ENCODE measurements around the gene CPD.

CPD gene

GRCh38 chr17:30389756-30390300 is 11.1 kb downstream of the CPD start:
- no CpG with 5 or more reads among the region's 6 CpGs for WGBS (ENCODE audit: extremely low coverage, insufficient coverage, insufficient read length)
- no peak overlapping the region for H3K4me2 ChIP-seq (ENCODE audit: low read length)
- H2BK120ac ChIP-seq (ENCODE audit: insufficient read depth, low read length, poor library complexity): no peak overlapping the region

GRCh38 chr17:30391534-30391933 is 12.8 kb downstream of the CPD start:
- H3K4me1 ChIP-seq (ENCODE audit: control insufficient read depth in 1 of 2, insufficient read depth in 2 of 2, low read length in 2 of 2): no peaks in the 10 kb centered on the region
- H4K91ac ChIP-seq (ENCODE audit: low read depth, low read length): no peak overlapping the region
- H3K9me3 ChIP-seq (ENCODE audit: insufficient read depth, low read depth, low read length): no peaks in the 10 kb centered on the region
- H2BK5ac ChIP-seq (ENCODE audit: low read depth, low read length, poor library complexity): no peak overlapping the region
- H3K14ac ChIP-seq (ENCODE audit: low read length): no peak overlapping the region
- no peak for DNase-seq
- no peak overlapping the region for H3K9ac ChIP-seq (ENCODE audit: low read length)
- H3K27ac ChIP-seq (ENCODE audit: low read depth, low read length): no peak overlapping the region
- no peak overlapping the region for H4K12ac ChIP-seq (ENCODE audit: low read depth, low read length)
- no peak overlapping the region for H2AK5ac ChIP-seq (ENCODE audit: low read length)
- no peak overlapping the region for H2AFZ ChIP-seq (ENCODE audit: insufficient read depth, low read length, poor library complexity)
- H2BK120ac ChIP-seq (ENCODE audit: insufficient read depth, low read length, poor library complexity): no peak overlapping the region
- H3K4me2 ChIP-seq (ENCODE audit: low read length): no peak overlapping the region
- H3K79me1 ChIP-seq (ENCODE audit: low read length): no peaks in the 10 kb centered on the region
- no peak overlapping the region for H4K8ac ChIP-seq (ENCODE audit: low read depth, low read length)
- H2BK12ac ChIP-seq (ENCODE audit: low read length): no peak overlapping the region
- no CpG with 5 or more reads among the region's 2 CpGs for WGBS (ENCODE audit: extremely low coverage, insufficient coverage, insufficient read length)
- no peaks in the 10 kb centered on the region for H3K79me2 ChIP-seq (ENCODE audit: control insufficient read depth, insufficient read depth, low read length, poor library complexity)
- H3K23ac ChIP-seq (ENCODE audit: low read length): no peak overlapping the region
- H3K4me3 ChIP-seq (ENCODE audit: low read depth, low read length): no peak overlapping the region
- H3K4ac ChIP-seq (ENCODE audit: low read depth, low read length): no peak overlapping the region
- peaks cover 0 to 3% of the 10 kb centered on the region in 2 experiments for H3K36me3 ChIP-seq (ENCODE audit: control insufficient read depth in 1 of 2, insufficient read depth in 2 of 2, low read length in 2 of 2)
- no peaks in the 10 kb centered on the region for H3K27me3 ChIP-seq (ENCODE audit: insufficient read depth, low read length)
- H3K18ac ChIP-seq (ENCODE audit: low read length): no peak overlapping the region

More at GRCh38 chr17:30389756-30390300, 11.1 kb downstream of the CPD start:
- Histone ChIP-seq H2AK5ac (ENCODE audit: low read length) (no peak overlapping the region), H3K4ac (ENCODE audit: low read depth, low read length) (no peak overlapping the region), H3K14ac (ENCODE audit: low read length) (no peak overlapping the region), H2BK5ac (ENCODE audit: low read depth, low read length, poor library complexity) (no peak overlapping the region), H3K23ac (ENCODE audit: low read length) (no peak overlapping the region), H3K27ac (ENCODE audit: low read depth, low read length) (no peak overlapping the region), H2AFZ (ENCODE audit: insufficient read depth, low read length, poor library complexity) (no peak overlapping the region), H4K12ac (ENCODE audit: low read depth, low read length) (no peak overlapping the region), H2BK12ac (ENCODE audit: low read length) (no peak overlapping the region), H3K4me1 (ENCODE audit: control insufficient read depth in 1 of 2, insufficient read depth in 2 of 2, low read length in 2 of 2) (no peaks in the 10 kb centered on the region), H3K79me1 (ENCODE audit: low read length) (no peaks in the 10 kb centered on the region), H3K27me3 (ENCODE audit: insufficient read depth, low read length) (no peaks in the 10 kb centered on the region), H3K18ac (ENCODE audit: low read length) (no peak overlapping the region), H3K36me3 (ENCODE audit: control insufficient read depth in 1 of 2, insufficient read depth in 2 of 2, low read length in 2 of 2) (peaks cover 3% of the 10 kb centered on the region in 2 experiments), H3K9me3 (ENCODE audit: insufficient read depth, low read depth, low read length) (no peaks in the 10 kb centered on the region), H4K8ac (ENCODE audit: low read depth, low read length) (no peak overlapping the region), H3K4me3 (ENCODE audit: low read depth, low read length) (no peak overlapping the region), H3K9ac (ENCODE audit: low read length) (no peak overlapping the region), H4K91ac (ENCODE audit: low read depth, low read length) (no peak overlapping the region), H3K79me2 (ENCODE audit: control insufficient read depth, insufficient read depth, low read length, poor library complexity) (no peaks in the 10 kb centered on the region)
- peak; percentile 57 to 76 for DNase-seq

DNA sequence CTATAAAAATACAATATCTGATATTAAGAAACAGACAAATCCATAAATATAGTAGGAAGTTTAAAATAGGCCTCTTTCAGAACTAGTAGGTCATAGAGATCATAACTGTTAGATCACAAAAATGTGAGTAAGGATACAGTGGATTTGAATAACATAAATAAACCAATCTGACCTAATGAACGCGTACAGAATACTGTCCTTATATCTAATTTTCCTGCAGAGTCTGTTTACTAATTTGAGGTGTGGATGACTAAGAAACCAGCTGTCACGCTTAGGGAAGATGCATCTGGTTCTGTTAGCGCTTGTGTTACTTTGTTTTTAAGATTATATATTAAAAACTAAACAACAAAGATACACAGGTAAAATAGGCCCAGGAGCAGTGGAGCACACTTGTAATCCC is 14.8 kb downstream of the CPD start:
- H3K79me1 ChIP-seq (ENCODE audit: low read length): no peaks in the 10 kb centered on the region
- no peak overlapping the region for H4K91ac ChIP-seq (ENCODE audit: low read depth, low read length)
- H3K18ac ChIP-seq (ENCODE audit: low read length): no peak overlapping the region
- no peak overlapping the region for H2BK12ac ChIP-seq (ENCODE audit: low read length)
- no CpG with 5 or more reads among the region's 4 CpGs for WGBS (ENCODE audit: extremely low coverage, insufficient coverage, insufficient read length)
- H2AFZ ChIP-seq (ENCODE audit: insufficient read depth, low read length, poor library complexity): no peak overlapping the region
- no peak overlapping the region for H3K4me2 ChIP-seq (ENCODE audit: low read length)
- H2BK5ac ChIP-seq (ENCODE audit: low read depth, low read length, poor library complexity): no peak overlapping the region
- no peak overlapping the region for H3K14ac ChIP-seq (ENCODE audit: low read length)
- H3K4me3 ChIP-seq (ENCODE audit: low read depth, low read length): no peak overlapping the region
- no peak overlapping the region for H3K23ac ChIP-seq (ENCODE audit: low read length)
- no peak overlapping the region for H3K27ac ChIP-seq (ENCODE audit: low read depth, low read length)
- no peaks in the 10 kb centered on the region for H3K27me3 ChIP-seq (ENCODE audit: insufficient read depth, low read length)
- no peak overlapping the region for H4K8ac ChIP-seq (ENCODE audit: low read depth, low read length)
- no peak overlapping the region for H2AK5ac ChIP-seq (ENCODE audit: low read length)
- no peaks in the 10 kb centered on the region for H3K79me2 ChIP-seq (ENCODE audit: control insufficient read depth, insufficient read depth, low read length, poor library complexity)
- no peak overlapping the region for H4K12ac ChIP-seq (ENCODE audit: low read depth, low read length)
- no peak overlapping the region for H3K9ac ChIP-seq (ENCODE audit: low read length)
- no peak for DNase-seq
- H3K4ac ChIP-seq (ENCODE audit: low read depth, low read length): no peak overlapping the region
- H3K9me3 ChIP-seq (ENCODE audit: insufficient read depth, low read depth, low read length): no peaks in the 10 kb centered on the region
- peaks cover 0 to 3% of the 10 kb centered on the region in 2 experiments for H3K36me3 ChIP-seq (ENCODE audit: control insufficient read depth in 1 of 2, insufficient read depth in 2 of 2, low read length in 2 of 2)
- no peak overlapping the region for H2BK120ac ChIP-seq (ENCODE audit: insufficient read depth, low read length, poor library complexity)
- no peaks in the 10 kb centered on the region for H3K4me1 ChIP-seq (ENCODE audit: control insufficient read depth in 1 of 2, insufficient read depth in 2 of 2, low read length in 2 of 2)

DNA sequence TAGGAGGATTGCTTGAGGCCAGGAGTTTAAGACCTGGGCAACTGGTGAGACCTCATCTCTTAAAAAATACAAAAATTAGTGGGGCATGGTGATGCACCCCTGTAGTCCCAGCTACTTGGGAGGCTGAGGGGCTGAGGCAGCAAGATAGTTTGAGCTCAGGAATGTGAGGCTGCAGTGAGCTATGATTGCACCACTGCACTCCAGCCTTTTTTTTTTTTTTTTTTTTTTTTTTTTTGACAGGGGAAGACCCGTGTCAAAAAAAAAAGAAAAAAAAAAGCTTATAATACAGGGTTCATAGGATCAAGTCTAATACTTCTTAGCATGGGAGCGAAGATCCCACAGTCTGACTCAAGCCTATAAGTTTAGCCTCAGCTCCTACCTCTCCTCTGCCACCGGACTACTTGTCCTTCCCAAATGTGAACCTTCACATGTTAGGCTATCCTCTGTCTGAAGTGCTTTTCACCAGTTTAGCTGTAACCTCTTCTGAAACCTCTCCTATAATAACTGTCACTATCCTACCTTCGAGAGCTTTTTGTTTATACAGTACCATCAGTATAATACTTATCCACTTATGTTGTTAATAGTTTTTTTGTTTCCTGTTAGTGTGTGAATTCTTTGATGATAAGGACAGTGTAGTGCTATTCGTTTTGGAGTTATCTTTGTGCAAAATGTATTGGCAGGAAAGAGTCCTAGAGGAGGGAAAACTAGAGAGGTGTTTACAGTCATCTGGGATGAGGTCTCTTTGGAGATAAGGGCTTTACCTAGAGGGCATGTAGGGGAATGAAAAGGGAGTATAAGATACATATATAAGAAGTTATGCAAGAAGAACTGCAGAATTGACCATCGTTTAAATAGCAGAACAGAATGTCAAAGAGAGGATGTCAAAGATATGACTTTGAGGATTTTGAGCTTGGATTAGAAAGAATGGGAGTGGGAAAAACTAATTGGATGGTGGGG is 15.5 kb downstream of the CPD start:
- Histone ChIP-seq H3K18ac (ENCODE audit: low read length) (no peak overlapping the region), H3K4me1 (ENCODE audit: control insufficient read depth in 1 of 2, insufficient read depth in 2 of 2, low read length in 2 of 2) (no peaks in the 10 kb centered on the region), H4K91ac (ENCODE audit: low read depth, low read length) (no peak overlapping the region), H4K8ac (ENCODE audit: low read depth, low read length) (no peak overlapping the region), H3K27me3 (ENCODE audit: insufficient read depth, low read length) (no peaks in the 10 kb centered on the region), H2AFZ (ENCODE audit: insufficient read depth, low read length, poor library complexity) (no peak overlapping the region), H3K36me3 (ENCODE audit: control insufficient read depth in 1 of 2, insufficient read depth in 2 of 2, low read length in 2 of 2) (peaks cover 0 to 3% of the 10 kb centered on the region in 2 experiments), H3K27ac (ENCODE audit: low read depth, low read length) (no peak overlapping the region), H3K14ac (ENCODE audit: low read length) (no peak overlapping the region), H3K9me3 (ENCODE audit: insufficient read depth, low read depth, low read length) (no peaks in the 10 kb centered on the region), H3K4ac (ENCODE audit: low read depth, low read length) (no peak overlapping the region), H2BK12ac (ENCODE audit: low read length) (no peak overlapping the region), H3K4me2 (ENCODE audit: low read length) (no peak overlapping the region), H3K23ac (ENCODE audit: low read length) (no peak overlapping the region), H3K9ac (ENCODE audit: low read length) (no peak overlapping the region), H4K12ac (ENCODE audit: low read depth, low read length) (no peak overlapping the region), H2BK5ac (ENCODE audit: low read depth, low read length, poor library complexity) (no peak overlapping the region), H3K79me2 (ENCODE audit: control insufficient read depth, insufficient read depth, low read length, poor library complexity) (no peaks in the 10 kb centered on the region), H2AK5ac (ENCODE audit: low read length) (no peak overlapping the region), H3K4me3 (ENCODE audit: low read depth, low read length) (no peak overlapping the region), H3K79me1 (ENCODE audit: low read length) (no peaks in the 10 kb centered on the region), H2BK120ac (ENCODE audit: insufficient read depth, low read length, poor library complexity) (no peak overlapping the region)
- peak in 1 of 2 donors; percentile 63 for DNase-seq
- no CpG with 5 or more reads among the region's 6 CpGs for WGBS (ENCODE audit: extremely low coverage, insufficient coverage, insufficient read length)
